ENCODE measurements around the gene PAX2.

Gene PAX2

GRCh38 chr10:100740476-100741377 is 4.7 kb upstream of the PAX2 start:
- DNase-seq, result no peak

DNA sequence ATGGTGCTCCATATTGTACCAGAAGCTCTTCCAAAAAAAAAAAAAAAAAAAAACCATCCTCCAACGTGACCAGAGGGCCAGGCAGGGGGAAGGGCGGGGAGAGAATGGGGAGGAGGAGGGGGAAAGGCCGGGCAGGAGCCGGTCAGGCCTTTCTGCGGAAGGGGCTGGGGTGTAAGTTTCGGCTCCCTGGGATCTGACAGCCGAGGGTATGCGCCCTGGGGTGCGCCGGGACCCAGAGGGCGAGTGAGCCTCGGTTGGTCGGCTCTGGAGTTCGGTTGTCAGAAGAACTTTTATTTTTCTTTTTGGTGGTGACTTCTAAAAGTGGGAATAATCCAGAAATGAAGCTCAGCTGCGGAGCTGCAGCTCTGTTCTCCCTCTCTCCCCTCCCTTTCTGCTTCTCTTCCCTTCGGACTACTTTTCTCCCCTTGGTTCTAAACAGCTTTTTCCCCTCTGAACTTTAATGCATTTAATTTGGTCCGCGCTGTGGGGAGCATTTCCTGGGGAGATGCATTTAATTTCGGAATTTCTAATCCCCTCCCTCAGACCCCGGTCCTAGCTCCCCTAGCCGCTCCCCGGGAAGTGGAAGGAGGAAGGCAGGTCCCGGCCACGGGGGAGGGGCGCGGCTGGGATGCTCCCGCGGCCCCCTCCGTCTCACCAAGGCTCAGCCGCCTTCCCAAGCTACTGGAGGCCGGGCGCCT is 3.9 kb upstream of the PAX2 start:
- DNase-seq, result no peak

DNA sequence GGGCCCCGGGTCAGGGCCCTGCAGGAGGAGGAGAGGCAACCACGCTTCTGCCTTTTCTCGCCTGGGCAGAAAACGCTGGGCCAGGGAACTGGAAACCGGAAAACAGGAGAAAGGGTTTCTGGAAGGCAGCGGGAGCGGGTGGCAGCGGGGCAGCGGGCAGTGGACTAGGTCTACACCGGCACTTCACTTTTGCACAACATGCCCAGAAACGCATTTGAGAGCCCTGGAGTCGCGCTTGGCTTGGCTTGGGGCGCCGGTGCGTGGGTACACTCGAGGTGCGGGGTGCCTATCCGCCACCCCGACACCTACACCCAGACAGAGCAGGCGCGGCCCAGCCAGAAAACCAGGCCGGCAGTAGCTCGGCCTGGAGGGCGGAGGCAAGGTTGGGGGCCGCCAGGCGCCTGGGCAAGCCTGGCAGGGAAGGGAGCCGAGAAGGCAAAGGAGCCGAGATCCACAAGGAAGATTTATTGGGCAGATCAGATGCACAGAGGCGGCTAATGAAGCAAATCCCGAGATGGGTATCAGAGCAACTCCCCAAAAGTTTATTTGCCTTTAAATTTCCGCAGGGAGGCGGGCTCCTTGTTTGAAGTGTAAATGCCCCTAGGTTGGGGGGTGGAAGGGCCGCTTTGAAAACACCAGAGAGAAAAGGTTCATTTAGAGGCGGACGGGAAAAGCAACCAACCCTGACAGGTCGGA is 3.2 kb upstream of the PAX2 start:
- DNase-seq, result no peak

DNA sequence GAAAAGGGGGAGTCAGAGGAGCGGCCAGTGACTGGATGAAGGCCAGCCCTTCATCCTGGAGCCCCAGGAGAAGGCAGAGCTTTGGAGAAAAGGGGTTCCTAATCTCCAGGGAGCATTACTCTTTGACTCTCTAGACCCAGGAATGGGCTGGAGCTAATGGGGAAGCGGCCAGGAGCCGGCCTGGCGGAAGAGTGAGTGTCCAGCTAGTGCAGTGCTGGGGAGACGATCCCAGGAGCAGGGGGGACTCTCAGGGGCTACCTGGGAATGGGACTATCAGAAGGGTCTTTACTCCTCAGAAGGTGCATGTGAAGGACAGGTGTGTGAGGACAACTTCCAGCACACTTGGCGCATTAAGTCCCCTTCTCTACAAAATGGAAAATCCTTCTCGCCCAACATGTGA is 2.4 kb upstream of the PAX2 start:
- DNase-seq, result no peak

DNA sequence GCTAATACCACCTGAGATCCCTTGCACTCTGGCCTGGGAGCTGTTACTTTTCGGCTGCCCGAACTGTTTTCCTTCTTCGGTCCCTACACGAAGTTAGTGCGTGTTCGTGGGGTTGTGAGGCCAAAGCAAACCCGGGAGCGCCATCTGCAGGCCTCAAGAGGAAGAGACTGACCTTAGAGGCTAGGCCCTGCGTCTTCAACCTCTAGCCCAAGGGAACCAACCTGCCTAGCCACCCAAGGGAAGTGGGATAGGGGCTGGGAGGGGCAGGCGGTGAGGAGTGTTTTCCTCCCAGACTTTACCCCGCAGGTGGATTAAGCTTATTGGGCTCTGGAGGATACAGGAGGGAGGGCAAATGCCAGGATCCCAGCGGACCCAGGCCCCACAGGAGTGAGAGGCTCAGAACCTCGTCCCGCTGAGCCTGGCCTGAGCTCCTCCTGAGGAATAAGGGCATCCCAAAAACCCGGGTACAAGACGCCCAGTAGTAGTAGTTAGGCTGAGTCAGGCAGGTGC is 1.7 kb upstream of the PAX2 start:
- DNase-seq, result peak; percentile 85

DNA sequence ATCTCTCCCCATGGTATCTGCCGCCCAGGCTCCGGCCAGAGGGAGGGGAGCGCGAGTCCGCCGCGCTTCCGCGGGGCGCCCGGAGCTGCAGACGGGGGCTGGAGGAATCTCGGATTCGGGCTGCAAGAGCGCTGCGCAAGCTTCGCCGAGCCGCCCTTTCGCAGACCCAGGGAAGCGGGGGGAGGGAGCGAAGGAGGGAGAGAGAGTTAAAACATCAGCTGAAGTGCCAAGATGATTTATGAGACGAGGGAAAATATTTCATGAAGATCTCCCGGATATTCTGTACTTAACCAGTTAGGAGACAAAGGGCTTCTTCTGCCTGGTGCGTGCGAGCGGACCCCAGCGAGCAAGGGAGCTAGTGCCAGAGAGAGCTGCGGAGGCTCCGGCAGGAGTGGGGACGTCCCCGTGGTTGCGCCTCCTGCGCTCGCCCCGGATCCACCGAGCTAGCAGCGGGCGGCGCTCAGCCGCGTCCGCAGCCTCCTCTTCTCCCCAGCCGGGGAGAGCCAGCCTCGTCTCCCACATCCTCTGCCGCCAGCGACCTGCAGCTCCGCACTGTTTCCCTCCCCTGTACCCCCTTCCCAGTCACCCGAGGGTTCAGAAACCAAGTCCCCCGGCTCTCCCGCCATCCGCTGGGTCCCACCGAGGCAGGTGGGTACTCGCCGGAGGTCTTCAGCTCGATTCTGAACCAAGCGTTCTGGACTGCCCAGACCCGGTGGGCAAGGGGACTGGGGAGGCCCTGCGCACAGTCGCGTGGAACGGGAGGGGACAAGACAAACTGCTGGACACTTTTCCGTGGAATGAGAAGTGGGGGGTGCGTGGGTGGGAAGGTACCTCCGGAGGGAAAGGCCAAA is 1.0 kb upstream of the PAX2 start:
- DNase-seq, result no peak

DNA sequence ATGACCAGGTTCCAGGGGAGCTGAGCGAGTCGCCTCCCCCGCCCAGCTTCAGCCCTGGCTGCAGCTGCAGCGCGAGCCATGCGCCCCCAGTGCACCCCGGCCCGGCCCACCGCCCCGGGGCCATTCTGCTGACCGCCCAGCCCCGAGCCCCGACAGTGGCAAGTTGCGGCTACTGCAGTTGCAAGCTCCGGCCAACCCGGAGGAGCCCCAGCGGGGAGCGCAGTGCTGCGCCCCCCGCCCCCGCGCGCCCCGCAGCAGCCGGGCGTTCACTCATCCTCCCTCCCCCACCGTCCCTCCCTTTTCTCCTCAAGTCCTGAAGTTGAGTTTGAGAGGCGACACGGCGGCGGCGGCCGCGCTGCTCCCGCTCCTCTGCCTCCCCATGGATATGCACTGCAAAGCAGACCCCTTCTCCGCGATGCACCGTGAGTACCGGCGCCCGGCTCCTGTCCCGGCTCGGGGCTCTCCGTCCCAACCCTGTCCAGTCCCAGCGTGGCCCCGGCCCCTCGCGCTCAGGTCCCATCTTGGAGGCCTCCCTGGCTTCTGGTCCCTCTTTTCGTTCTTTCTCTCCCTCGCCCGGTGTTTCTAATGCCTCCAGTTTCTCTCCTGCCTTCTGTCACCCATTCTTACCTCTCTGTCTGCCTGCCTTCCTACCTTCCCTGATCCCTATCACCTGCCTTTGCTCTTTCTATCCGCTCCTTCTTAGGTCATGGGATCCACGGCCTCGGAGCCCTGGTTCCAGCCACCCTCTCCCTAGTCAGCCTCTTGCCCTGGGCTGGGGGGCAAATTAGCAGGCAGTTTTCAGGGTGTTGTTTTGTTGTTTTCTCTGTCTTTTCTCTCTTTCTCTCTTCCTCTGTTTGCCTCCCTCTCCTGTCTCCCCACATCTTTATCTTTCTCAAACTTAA is 751 bp downstream of the PAX2 start:
- no peak for DNase-seq

DNA sequence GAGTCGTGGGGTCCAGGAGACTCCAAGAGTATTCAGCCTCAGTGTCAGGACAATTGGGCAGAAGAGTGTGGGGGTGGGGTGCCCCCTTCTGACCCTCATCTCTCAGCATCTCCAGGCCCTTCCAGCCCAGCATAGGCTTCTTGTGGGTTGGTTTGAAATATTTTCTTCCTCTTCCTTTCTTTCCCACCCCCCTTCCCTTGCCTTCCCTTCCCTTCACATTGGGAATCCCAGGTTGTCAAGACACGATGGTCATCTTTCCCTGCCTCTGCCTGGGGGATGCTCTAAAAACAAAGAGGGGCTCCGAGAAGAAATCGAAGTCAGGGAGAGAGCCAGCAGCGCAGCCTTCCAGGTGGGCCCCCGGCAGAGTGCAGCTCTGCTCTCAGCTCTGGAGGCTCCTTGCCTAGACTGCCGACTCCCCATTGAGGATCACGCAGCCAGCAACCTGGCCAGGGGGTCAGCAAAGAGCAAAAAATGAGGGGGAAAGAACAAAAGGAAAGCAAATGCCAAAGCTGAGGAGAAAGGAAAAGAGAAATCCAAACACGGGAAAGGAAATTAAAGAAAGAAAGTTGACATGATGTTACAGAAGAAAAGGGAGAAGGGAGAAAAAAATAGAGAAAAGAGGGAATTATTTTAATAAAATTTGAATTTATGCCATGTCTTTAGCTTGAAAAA is 1.5 kb downstream of the PAX2 start:
- no peak for DNase-seq

GRCh38 chr10:100747456-100748230 is 2.3 kb downstream of the PAX2 start:
- DNase-seq, result no peak

DNA sequence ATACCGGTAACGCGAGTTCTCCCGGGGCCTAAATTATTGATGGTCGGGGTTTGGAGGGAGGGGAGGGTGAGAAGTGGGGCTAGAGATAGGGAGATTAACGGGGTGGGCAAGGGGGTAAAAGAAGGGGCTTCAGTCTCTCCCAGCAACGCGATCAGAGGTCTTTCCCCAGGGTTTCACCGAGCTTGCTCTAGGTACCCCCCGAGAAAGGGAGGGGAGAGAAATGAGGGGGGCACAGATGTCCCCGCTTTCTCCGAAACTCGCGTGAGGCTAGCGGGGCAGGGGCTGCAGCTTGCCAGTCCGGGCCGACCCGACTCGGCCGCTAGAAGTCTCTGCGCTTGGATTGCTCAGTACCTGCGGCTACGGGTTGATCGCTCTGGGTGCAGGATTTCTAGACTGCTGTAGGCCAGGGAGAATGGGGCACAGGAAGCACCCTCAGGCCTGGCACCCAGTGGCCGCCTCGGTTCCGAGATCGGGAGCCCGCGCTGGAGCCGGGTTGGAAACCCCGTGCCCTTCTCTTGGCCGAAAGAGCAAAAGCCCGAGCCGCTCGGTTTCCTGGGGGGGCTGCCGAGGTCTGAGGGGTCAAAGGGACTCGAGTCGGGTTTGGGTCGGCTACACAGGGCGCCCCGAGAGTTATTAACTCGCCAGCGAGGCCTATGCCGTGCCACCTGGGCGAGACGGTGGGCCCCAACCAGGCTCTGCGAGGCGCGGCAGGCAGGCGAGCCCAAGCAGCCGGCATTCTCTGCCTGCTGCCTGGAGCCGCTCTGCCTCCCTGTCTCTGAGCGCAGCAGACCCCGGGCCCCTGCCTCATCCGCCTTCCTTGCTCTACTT is 3.1 kb downstream of the PAX2 start:
- DNase-seq, result no peak

- DNase-seq, result no peak
These were observed 3.6 kb downstream of the PAX2 start for GRCh38 chr10:100749059-100749308.

- no peak for DNase-seq
These were observed 4.2 kb downstream of the PAX2 start for GRCh38 chr10:100749309-100750217.

- no peak for DNase-seq
These were observed 5.2 kb downstream of the PAX2 start for GRCh38 chr10:100750291-100751210.

- DNase-seq, result no peak
These were observed 6.0 kb downstream of the PAX2 start for GRCh38 chr10:100751211-100751933.

GRCh38 chr10:100755821-100756220 is 10.4 kb downstream of the PAX2 start:
- no peak for DNase-seq

GRCh38 chr10:100759331-100759730 is 13.9 kb downstream of the PAX2 start:
- no peak for DNase-seq
